GM18909 (cell line): ENCODE results near the gene DAZAP1.

Source experiments
- ATAC-seq: cut with Tn5 transposase; IDR thresholded peaks from one replicate; pipeline ENCODE4 v1.9.1; 2021; ENCODE audit warnings: mild to moderate bottlenecking; ENCODE audit not compliant: unreplicated experiment, poor library complexity

Gene DAZAP1

GRCh38 chr19:1407528-1408299 lies at the start of gene DAZAP1:
TSS of gene DAZAP1 (plus strand) at chr19:1407586. CDS start at chr19:1407774, 188 bp downstream.
- peak; percentile 24 for ATAC-seq

DNA sequence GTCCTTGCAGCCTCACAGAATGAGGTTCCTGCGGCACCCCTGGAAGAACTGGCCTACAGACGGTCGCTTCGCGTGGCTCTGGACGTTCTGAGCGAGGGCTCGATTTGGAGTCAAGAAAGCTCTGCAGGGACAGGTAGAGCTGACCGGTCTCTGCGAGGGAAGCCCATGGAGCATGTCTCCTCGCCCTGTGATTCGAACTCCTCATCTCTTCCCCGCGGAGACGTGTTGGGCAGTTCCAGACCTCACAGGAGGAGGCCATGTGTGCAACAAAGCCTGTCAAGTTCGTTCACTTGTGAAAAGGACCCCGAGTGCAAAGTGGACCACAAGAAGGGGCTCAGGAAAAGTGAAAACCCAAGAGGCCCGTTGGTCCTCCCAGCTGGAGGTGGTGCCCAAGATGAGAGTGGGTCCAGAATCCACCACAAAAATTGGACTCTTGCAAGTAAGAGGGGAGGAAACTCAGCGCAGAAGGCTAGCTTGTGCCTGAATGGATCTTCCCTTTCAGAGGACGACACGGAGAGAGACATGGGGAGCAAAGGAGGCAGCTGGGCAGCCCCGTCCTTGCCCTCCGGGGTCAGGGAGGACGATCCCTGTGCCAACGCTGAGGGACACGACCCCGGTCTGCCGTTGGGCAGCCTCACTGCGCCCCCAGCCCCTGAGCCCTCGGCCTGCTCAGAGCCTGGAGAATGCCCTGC lies 47.1 kb upstream of the DAZAP1 start:
- no peak for ATAC-seq

DNA sequence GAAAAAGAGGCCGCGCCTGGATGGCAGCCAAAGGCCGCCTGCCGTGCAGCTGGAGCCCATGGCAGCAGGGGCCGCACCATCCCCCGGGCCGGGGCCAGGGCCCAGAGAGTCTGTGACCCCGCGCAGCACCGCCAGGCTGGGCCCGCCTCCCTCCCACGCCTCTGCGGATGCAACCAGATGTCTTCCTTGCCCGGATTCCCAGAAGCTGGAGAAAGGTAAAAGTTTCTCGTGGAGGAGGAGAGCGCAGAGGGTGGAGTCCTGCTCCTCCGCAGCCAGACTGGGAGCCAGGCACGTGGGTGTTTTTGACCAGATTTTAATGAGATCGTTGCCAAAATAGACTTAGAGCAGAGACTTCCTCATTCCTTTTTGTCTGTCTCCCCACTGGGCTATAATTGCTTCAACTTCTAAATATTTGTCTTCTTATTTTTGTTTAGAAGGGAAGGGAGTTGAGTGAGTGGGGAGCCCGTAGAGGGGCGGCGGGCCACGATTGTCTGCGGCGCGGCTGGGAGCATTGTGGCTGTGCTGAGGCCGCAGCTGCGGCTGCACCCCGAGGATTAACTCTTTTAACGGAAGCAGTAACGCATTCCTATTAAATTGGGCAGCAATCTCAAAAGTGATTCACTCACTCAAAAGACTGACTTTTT lies 46.4 kb upstream of the DAZAP1 start:
- no peak for ATAC-seq

- ATAC-seq = no peak
These were observed 45.6 kb upstream of the DAZAP1 start for GRCh38 chr19:1361601-1362386.

DNA sequence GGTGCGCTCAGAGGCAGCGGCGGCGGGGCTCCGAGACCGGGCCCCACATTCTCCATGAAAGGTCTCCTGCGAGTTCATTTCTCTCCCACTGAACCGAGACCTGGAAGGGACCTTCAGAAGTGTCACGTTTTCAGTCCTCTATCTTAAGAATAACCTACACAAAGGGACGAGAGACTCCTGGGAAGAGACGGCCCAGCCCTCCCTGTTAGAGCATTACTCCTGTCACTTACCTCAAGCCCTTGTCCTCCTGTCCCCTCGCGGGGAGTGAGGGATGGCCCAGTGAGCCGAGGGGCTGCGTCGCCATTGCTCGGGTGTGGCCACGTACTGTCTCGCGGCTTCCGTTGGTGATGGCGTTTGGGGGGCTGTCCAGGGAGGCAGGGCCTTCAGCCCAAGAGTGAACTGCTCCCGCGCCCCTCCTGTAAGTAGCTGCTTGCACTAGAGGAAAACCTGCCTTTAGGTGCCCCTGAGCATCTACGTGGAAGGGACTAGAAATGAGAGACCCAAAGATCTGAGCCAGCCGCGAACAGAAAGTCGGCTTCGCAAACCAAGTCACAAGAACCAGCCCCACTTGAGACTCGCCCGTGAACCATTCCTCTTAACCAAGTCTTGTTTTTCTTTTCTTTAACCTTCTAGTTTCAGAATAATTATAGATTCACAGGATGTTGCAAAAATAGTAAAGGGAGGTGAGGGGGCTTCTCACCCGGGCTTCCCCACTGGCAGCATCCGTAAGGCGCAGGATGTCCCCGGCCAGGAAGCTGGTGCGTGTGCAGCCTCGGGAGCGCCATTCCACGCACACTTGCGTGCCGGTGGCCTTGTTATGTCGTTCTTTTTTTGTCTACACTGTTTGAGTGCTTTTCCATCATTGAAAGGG lies 44.8 kb upstream of the DAZAP1 start:
- no peak for ATAC-seq

DNA sequence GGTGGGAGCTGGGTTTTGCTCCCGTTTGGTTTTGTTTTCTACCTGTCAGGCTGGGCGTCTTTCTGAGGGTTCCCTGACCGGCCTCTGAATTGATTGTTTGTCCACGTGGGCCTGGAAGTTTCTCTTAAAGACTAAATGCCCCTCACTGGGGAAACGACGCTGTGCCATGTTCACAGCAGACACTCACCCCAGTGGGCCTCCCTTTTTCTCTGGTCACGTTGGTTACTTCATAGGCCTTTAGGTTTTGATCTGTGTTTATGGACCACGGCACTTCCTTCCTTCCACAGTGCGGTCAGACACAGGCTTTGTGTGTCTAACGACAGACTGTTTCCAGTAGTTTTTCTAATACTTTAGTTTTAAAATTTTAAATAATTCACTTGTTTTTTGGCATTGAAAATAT lies 43.8 kb upstream of the DAZAP1 start:
- ATAC-seq = no peak

DNA sequence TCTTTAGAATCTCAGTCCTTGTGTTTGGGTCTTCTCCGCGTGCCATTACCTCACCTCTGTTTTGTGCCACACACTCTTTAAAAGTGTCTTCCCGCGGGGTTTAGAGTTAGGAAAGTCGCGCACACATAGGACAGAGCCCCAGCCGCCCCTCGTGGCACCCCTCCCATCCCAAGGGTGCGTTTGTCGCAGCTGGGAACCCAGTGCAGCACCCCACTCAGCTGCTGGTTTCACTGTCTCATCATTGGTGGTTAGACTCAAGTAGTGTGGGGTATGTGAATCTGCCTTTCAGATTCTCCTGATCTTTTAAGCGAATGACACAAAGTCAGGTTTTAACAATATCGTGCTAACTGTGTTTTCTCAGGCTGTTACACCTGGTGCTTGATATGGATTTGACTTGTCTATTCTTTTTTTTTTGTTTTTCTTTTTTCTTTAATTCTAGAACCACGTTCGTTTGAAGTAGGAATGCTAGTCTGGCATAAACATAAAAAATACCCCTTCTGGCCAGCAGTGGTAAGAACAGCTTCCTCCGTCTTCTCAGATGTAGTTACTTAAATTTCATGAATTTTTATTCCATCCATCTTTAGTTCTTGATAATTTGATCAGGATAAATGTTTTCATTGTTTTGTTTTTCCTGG lies 43.2 kb upstream of the DAZAP1 start:
- ATAC-seq = no peak

GRCh38 chr19:1365319-1366269 lies 41.8 kb upstream of the DAZAP1 start:
- no peak for ATAC-seq

- no peak for ATAC-seq
These were observed 41.1 kb upstream of the DAZAP1 start for GRCh38 chr19:1366296-1366695.

DNA sequence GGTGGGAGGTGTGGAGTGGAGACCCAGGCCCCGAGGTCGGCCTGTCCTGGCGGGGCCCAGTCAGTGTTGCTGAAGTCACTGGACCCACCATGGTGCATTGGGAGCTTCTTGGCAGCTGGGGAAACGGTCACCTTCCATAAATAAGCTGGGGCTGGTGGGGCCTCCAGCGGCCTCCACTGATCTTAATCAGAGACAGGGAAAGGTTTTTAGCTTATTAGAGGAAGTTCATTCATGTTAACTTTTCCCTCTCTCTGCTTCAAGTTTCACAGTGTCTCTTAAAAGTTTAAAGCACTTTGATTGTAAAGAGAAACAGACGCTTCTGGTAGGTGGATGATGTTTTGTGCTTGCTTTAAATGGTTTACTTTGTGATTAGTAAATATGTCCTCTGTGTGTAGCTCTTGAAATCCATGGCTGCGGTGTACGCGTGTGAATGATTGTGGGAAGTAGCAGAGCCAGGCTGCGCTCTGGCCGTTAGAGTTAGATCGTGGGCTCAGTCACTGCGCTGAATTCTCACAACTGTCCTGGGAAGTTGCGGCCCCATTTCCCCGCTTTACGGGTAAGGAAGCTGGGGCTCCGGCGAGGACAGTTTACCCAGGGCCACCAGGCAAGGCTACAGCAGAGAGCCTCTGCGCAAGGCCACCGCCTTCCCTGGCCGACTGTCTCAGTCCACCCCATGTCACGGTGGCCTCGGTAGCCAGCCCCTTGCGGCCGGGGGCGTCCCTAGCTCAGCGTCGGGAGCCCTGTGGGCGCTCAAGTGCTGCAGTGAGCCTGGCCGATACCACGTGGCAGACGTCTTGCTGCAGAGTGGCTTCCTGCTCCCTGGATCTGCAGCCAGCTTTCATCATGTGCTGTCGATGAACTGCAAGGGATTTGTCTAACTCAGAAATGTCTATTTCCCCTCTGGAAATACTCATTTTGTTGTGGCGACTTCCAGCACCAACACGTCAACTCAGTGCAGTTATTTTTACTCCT lies 40.2 kb upstream of the DAZAP1 start:
- ATAC-seq = no peak

- ATAC-seq = no peak
These were observed 38.1 kb upstream of the DAZAP1 start for GRCh38 chr19:1369214-1369805.

DNA sequence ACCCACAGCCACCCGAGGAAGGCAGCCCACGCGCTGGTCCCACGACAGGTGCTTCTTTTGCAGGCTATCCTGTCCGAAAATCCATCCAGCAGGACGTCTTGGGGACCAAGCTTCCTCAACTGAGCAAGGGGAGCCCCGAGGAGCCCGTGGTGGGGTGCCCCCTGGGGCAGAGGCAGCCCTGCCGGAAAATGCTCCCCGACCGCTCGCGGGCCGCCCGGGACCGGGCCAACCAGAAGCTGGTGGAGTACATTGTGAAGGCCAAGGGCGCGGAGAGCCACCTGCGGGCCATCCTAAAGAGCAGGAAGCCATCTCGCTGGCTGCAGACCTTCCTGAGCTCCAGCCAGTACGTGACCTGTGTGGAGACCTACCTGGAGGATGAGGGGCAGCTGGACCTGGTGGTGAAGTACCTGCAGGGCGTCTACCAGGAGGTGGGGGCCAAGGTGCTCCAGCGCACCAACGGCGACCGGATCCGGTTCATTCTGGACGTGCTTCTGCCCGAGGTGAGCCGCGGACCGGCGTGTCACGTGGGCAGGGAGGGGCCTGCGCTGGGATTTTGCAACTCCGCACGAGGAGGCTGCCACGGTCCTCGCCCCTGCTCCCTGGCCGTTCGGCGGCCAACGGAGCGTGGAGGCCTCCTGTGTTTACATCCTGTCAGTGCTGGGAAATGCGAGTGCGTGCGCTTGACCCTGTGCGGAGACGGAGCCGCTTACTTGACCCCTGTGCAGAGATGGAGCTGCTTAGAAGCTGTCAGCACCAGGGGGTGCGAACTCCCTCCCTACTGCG lies 36.6 kb upstream of the DAZAP1 start:
- ATAC-seq = no peak

DNA sequence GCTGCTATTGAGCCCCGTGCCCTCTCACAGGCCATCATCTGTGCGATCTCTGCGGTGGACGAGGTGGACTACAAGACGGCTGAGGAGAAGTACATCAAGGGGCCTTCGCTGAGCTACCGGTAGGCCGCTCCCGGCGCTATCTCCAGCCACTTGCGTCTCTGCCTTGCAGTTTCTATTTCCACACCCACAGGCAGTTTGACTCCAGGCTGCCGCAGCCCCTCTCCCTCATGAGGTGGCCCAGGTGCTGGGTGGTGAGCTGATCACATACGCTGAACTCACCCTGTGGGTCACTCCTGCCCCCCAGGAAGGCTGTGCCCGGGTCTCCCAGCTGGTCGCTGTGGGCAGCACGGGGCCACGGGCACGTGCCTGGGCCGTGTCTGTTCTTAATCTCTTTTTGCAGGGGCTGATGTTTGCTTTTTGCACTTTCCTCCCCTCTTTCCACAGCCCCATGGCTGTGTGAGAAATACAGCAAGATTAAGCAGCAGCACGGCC lies 34.3 kb upstream of the DAZAP1 start:
- no peak for ATAC-seq

DNA sequence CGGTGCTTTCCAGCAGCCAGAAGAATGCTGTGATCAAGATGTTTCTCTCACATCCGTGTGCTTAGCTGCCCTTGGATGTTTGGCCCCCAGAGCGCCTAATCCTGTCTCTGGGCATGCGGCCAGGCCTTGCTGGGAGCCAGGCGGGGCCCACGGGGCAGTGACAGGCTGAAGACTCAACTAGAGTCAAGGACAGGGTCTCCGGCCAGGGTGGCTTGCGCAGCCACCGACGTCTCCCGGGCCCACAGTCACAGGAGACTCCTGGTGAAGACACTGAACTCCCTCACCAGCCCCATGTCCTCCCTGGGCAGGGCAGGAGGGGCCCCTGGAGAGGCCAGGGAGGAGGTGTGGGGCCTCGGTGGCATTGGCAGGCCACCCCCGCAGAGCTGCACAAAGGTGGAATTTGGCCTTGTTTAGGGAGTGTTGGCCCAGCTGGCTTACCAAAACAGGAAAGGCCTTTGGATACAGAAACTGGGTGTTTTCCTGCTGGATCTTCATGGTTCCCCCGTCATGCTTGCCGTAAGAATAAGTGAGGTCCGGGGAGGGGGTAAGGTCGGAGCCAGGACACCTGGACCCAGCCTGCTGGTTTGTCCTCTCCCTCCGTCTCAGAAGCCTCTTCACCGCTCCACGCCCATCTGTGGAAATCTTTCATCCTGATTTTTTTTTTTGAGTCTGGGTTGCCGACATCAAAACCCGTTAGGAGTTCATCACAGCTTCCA lies 33.7 kb upstream of the DAZAP1 start:
- ATAC-seq = no peak

GRCh38 chr19:1374250-1374577 lies 33.2 kb upstream of the DAZAP1 start:
- ATAC-seq = no peak
